ENCODE measurements around the gene SH3PXD2B. TPM values are rescaled to one million over a fixed set of nuclear protein-coding genes. Genes with fewer than 3 reads are reported as not detected.
"Not testable (repeated sequence)": the region's sequence is repeated elsewhere in the genome, so short reads cannot be mapped to it uniquely, and the experiment has no call there.

SH3PXD2B gene
- total RNA-seq, 2 donors from 2014 or later = 0.12 to 0.21 TPM

GRCh38 chr5:172412724-172413286, 41.5 kb downstream of the SH3PXD2B start:
- Mint-ChIP-seq H3K4me1 (no peaks in the 10 kb centered on the region), H3K36me3 (ENCODE audit: low read depth) (no peaks in the 10 kb centered on the region), H3K4me3 (no peak overlapping the region), H3K27ac (no peak overlapping the region), H3K27me3 (peaks cover 37% of the 10 kb centered on the region)
- DNase-seq (no peak), ATAC-seq (no peak)
- H3K9me3 ChIP-seq (ENCODE audit: control insufficient read depth, low read length, poor library complexity, severe bottlenecking) = no peaks in the 10 kb centered on the region

DNA sequence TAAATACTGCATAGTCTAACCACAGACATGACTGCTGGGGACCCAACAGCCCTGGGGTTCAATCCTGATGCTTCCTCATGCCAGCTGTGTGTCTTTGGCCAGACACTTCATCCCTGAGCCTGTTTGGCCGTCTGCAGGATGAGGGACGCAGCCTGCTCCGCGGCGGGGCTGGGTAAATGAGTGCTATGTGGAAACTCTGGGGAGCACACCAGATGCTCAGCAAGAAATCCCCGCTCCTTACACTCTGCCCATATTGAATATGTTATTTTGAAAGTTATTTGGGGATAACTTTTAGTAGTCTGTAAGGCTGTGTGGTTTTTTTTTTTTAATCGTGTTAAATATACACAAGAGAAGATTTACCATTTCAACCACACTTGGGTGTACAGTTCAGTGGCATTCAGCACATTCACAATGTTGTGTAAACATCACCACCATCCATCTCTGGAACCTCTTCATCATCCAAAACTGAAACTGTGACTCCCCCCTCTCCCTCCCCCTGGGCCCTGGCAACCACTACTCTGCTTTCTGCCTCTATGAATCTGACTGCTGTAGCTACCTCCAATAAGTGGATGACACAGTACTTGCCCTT, 42.7 kb downstream of the SH3PXD2B start:
- DNase-seq = no peak
- no peak for ATAC-seq
- H3K36me3 Mint-ChIP-seq (ENCODE audit: low read depth) = no peaks in the 10 kb centered on the region
- H3K4me1 Mint-ChIP-seq = no peaks in the 10 kb centered on the region
- H3K4me3 Mint-ChIP-seq = no peak overlapping the region
- H3K9me3 ChIP-seq (ENCODE audit: control insufficient read depth, low read length, poor library complexity, severe bottlenecking) = no peaks in the 10 kb centered on the region
- H3K27ac Mint-ChIP-seq = no peak overlapping the region
- peaks cover 49% of the 10 kb centered on the region for H3K27me3 Mint-ChIP-seq

- Mint-ChIP-seq H3K4me1 (no peaks in the 10 kb centered on the region), H3K27me3 (peaks cover 53% of the 10 kb centered on the region), H3K27ac (no peak overlapping the region), H3K4me3 (no peak overlapping the region), H3K36me3 (ENCODE audit: low read depth) (no peaks in the 10 kb centered on the region)
- no peak for DNase-seq
- ATAC-seq = no peak
- H3K9me3 ChIP-seq (ENCODE audit: control insufficient read depth, low read length, poor library complexity, severe bottlenecking) = no peaks in the 10 kb centered on the region
These were observed 43.5 kb downstream of the SH3PXD2B start for GRCh38 chr5:172410662-172411483.

GRCh38 chr5:172410160-172410559, 44.2 kb downstream of the SH3PXD2B start:
- H3K36me3 Mint-ChIP-seq (ENCODE audit: low read depth) = no peaks in the 10 kb centered on the region
- H3K9me3 ChIP-seq (ENCODE audit: control insufficient read depth, low read length, poor library complexity, severe bottlenecking) = no peaks in the 10 kb centered on the region
- DNase-seq (no peak), ATAC-seq (peak; percentile 28)
- H3K4me1 Mint-ChIP-seq = no peaks in the 10 kb centered on the region
- no peak overlapping the region for H3K27ac Mint-ChIP-seq
- H3K4me3 Mint-ChIP-seq = no peak overlapping the region
- peaks cover 57% of the 10 kb centered on the region for H3K27me3 Mint-ChIP-seq

GRCh38 chr5:172409477-172409876, 44.8 kb downstream of the SH3PXD2B start:
- not testable (repeated sequence) for H3K4me1 Mint-ChIP-seq; ATAC-seq; H3K4me3 Mint-ChIP-seq; H3K27ac Mint-ChIP-seq; H3K9me3 ChIP-seq (ENCODE audit: control insufficient read depth, low read length, poor library complexity, severe bottlenecking); H3K36me3 Mint-ChIP-seq (ENCODE audit: low read depth); DNase-seq
- H3K27me3 Mint-ChIP-seq = peaks cover 63% of the 10 kb centered on the region

DNA sequence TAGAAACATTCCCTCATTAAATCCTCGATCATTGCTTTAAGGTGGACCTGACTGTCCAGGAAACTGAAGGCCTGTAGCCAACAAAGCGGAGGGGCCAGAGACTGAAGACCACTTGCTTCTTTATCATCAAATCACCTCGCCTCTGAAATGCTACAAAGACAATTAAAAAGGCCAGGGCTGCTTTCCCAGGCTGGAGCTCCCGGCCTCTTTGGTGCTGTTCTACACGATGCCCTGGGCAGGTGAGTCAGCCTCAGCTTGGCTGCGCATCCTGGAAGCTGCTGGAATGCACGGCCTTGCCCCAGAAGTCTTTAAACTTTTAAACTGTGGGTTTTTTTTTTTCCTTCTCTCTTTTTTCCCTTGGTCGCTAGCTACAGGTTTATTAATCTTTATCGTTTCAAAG, 46.5 kb downstream of the SH3PXD2B start:
- Mint-ChIP-seq H3K36me3 (ENCODE audit: low read depth) (no peaks in the 10 kb centered on the region), H3K4me3 (no peak overlapping the region), H3K27me3 (peaks cover 60% of the 10 kb centered on the region), H3K4me1 (no peaks in the 10 kb centered on the region), H3K27ac (no peak overlapping the region)
- no peak for ATAC-seq
- no peak for DNase-seq
- H3K9me3 ChIP-seq (ENCODE audit: control insufficient read depth, low read length, poor library complexity, severe bottlenecking) = no peaks in the 10 kb centered on the region

GRCh38 chr5:172407241-172407691, 47.1 kb downstream of the SH3PXD2B start:
- DNase-seq = no peak
- peaks cover 2% of the 10 kb centered on the region for H3K36me3 Mint-ChIP-seq (ENCODE audit: low read depth)

GRCh38 chr5:172405226-172406107, 48.9 kb downstream of the SH3PXD2B start:
- no peaks in the 10 kb centered on the region for H3K9me3 ChIP-seq (ENCODE audit: control insufficient read depth, low read length, poor library complexity, severe bottlenecking)
- peaks cover 62% of the 10 kb centered on the region for H3K27me3 Mint-ChIP-seq
- H3K4me3 Mint-ChIP-seq = no peak overlapping the region
- no peaks in the 10 kb centered on the region for H3K4me1 Mint-ChIP-seq
- no peak for DNase-seq
- no peak overlapping the region for H3K27ac Mint-ChIP-seq
- H3K36me3 Mint-ChIP-seq (ENCODE audit: low read depth) = peaks cover 2% of the 10 kb centered on the region
- ATAC-seq = no peak

More at GRCh38 chr5:172407241-172407691, 47.1 kb downstream of the SH3PXD2B start:
- no peak overlapping the region for H3K4me3 Mint-ChIP-seq
- no peaks in the 10 kb centered on the region for H3K4me1 Mint-ChIP-seq
- peaks cover 60% of the 10 kb centered on the region for H3K27me3 Mint-ChIP-seq
- ATAC-seq = no peak
- H3K27ac Mint-ChIP-seq = no peak overlapping the region
- H3K9me3 ChIP-seq (ENCODE audit: control insufficient read depth, low read length, poor library complexity, severe bottlenecking) = no peaks in the 10 kb centered on the region

GRCh38 chr5:172404746-172405145, 49.6 kb downstream of the SH3PXD2B start:
- no peak for ATAC-seq
- no peak for DNase-seq
- no peaks in the 10 kb centered on the region for H3K9me3 ChIP-seq (ENCODE audit: control insufficient read depth, low read length, poor library complexity, severe bottlenecking)
- peaks cover 62% of the 10 kb centered on the region for H3K27me3 Mint-ChIP-seq
- no peaks in the 10 kb centered on the region for H3K4me1 Mint-ChIP-seq
- H3K27ac Mint-ChIP-seq = no peak overlapping the region
- no peak overlapping the region for H3K4me3 Mint-ChIP-seq
- H3K36me3 Mint-ChIP-seq (ENCODE audit: low read depth) = peaks cover 2% of the 10 kb centered on the region

DNA sequence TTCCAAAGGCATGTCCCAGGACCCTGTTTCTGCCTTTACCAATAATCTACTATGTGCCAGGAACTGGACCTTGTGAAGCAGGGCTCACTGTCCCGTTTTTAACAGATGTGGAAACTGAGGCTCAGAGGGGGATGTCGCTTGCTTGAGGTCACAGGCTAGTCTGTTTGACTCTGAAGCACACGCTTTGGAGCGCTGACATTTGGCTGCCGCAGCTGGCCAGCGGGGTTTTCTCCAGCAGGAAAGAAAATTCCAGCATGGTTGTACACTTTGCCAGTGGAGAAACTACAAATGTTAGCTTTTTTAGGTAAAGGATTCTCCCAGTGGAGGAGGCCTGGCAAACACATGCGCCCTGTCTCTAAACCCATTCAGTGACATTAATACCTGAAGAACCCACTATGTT, 50.5 kb downstream of the SH3PXD2B start:
- ATAC-seq (no peak), DNase-seq (no peak)
- Mint-ChIP-seq H3K36me3 (ENCODE audit: low read depth) (peaks cover 2% of the 10 kb centered on the region), H3K27ac (no peak overlapping the region), H3K4me1 (no peaks in the 10 kb centered on the region), H3K4me3 (no peak overlapping the region), H3K27me3 (peaks cover 61% of the 10 kb centered on the region)
- H3K9me3 ChIP-seq (ENCODE audit: control insufficient read depth, low read length, poor library complexity, severe bottlenecking) = no peaks in the 10 kb centered on the region

GRCh38 chr5:172403189-172403796, 51.0 kb downstream of the SH3PXD2B start:
- H3K9me3 ChIP-seq (ENCODE audit: control insufficient read depth, low read length, poor library complexity, severe bottlenecking) = no peaks in the 10 kb centered on the region
- ATAC-seq (no peak), DNase-seq (no peak)
- H3K36me3 Mint-ChIP-seq (ENCODE audit: low read depth) = peaks cover 2% of the 10 kb centered on the region
- no peak overlapping the region for H3K4me3 Mint-ChIP-seq
- no peaks in the 10 kb centered on the region for H3K4me1 Mint-ChIP-seq
- H3K27ac Mint-ChIP-seq = no peak overlapping the region
- peaks cover 63% of the 10 kb centered on the region for H3K27me3 Mint-ChIP-seq

- Mint-ChIP-seq H3K27ac (no peak overlapping the region), H3K27me3 (peaks cover 57% of the 10 kb centered on the region), H3K4me1 (no peaks in the 10 kb centered on the region), H3K36me3 (ENCODE audit: low read depth) (peaks cover 2% of the 10 kb centered on the region), H3K4me3 (no peak overlapping the region)
- H3K9me3 ChIP-seq (ENCODE audit: control insufficient read depth, low read length, poor library complexity, severe bottlenecking) = no peaks in the 10 kb centered on the region
- DNase-seq (no peak), ATAC-seq (no peak)
These were observed 51.7 kb downstream of the SH3PXD2B start for GRCh38 chr5:172402531-172403188.
